ENCODE measurements around the gene CHEK2. TPM values are rescaled to one million over a fixed set of nuclear protein-coding genes. Genes with fewer than 3 reads are reported as not detected.

The CHEK2 gene
- total and polyA plus RNA-seq, 10 of the 15 experiments (the other 5 are each of a cell fraction or from before 2014, with no cell fraction given), result 15.7 to 59.7 (median 22.7) TPM

DNA sequence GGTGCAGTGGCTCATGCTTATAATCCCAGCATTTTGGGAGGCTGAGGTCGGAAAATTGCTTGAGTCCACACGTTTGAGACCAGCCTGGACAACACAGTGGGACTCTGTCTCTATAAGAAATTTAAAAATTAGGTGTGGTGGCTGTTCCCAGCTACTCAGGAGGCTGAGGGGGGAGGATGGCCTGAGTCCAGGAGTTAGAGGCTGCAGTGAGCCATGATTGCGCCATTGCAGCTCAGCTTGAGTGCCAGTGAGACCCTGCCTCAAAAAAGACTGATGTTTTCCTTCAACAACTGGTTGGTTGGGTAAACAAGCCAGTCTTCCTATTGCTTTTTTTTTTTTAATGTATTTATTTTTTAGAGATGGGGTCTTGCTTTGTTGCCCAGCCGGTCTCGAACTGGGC, 49.5 kb upstream of the CHEK2 start (continued):
- TF ChIP-seq, protein P1, sequence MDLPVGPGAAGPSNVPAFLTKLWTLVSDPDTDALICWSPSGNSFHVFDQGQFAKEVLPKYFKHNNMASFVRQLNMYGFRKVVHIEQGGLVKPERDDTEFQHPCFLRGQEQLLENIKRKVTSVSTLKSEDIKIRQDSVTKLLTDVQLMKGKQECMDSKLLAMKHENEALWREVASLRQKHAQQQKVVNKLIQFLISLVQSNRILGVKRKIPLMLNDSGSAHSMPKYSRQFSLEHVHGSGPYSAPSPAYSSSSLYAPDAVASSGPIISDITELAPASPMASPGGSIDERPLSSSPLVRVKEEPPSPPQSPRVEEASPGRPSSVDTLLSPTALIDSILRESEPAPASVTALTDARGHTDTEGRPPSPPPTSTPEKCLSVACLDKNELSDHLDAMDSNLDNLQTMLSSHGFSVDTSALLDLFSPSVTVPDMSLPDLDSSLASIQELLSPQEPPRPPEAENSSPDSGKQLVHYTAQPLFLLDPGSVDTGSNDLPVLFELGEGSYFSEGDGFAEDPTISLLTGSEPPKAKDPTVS (IDR thresholded peaks at IDR 0.05; ENCODE audit: low read depth, low read length), result no peak
- TF ChIP-seq POU2F2 (IDR thresholded peaks at IDR 0.05; ENCODE audit: borderline replicate concordance, low read depth, low read length) (no peak), ZBED1 (IDR thresholded peaks at IDR 0.05; ENCODE audit: borderline replicate concordance) (no peak), RUNX3 (IDR thresholded peaks at IDR 0.05; ENCODE audit: low read length) (no peak), CBFB (IDR thresholded peaks at IDR 0.05; ENCODE audit: low read depth) (no peak), TARDBP (IDR thresholded peaks at IDR 0.05; ENCODE audit: borderline replicate concordance) (no peak)

DNA sequence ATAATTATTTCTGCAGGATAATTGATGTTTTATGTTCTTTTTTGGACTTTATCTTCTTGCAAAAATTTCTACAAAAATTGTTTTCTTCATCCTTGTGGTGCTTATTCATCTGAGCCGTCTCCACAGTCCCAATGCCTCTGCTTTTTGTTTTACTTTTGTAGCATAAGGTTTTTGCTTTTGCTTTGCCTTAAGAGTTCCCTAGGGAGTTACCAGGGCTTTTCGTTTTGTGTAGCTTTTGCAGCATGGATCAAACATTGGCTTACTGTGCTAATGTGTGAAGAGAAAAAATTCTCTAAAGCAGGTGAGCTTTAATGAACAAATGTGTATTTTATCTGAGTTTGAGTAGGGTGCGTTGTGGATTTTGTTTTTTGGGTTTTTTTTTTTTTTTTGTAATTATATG, 47.0 kb upstream of the CHEK2 start:
- TF ChIP-seq, protein P2, sequence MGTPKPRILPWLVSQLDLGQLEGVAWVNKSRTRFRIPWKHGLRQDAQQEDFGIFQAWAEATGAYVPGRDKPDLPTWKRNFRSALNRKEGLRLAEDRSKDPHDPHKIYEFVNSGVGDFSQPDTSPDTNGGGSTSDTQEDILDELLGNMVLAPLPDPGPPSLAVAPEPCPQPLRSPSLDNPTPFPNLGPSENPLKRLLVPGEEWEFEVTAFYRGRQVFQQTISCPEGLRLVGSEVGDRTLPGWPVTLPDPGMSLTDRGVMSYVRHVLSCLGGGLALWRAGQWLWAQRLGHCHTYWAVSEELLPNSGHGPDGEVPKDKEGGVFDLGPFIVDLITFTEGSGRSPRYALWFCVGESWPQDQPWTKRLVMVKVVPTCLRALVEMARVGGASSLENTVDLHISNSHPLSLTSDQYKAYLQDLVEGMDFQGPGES (IDR thresholded peaks at IDR 0.05), result no peak
- TF ChIP-seq MEF2B (IDR thresholded peaks at IDR 0.05; ENCODE audit: partially characterized antibody, poor library complexity, severe bottlenecking), result peak; percentile 51
- Histone ChIP-seq H3K36me3 (ENCODE audit: control insufficient read depth in 2 of 2, insufficient read depth in 2 of 2, low read length in 1 of 2) (peaks cover 2 to 15% of the 10 kb centered on the region in 2 experiments; a peak in 3 of 4 replicates), H2AFZ (ENCODE audit: control insufficient read depth, low read depth, low read length) (no peak overlapping the region), H3K4me3 (no peak overlapping the region), H4K20me1 (ENCODE audit: control insufficient read depth, insufficient read depth) (no peaks in the 10 kb centered on the region), H3K9me3 (replicated peaks; ENCODE audit: control insufficient read depth, insufficient read depth, low read length) (no peaks in the 10 kb centered on the region), H3K9ac (ENCODE audit: control insufficient read depth, insufficient read depth, low read length) (no peak overlapping the region), H3K27ac (ENCODE audit: control insufficient read depth, insufficient read depth) (no peak overlapping the region), H3K4me2 (ENCODE audit: control insufficient read depth, insufficient read depth) (no peak overlapping the region), H3K4me1 (ENCODE audit: control insufficient read depth, insufficient read depth, low read length) (peaks cover 27% of the 10 kb centered on the region), H3K27me3 (replicated peaks in 1 of 2; ENCODE audit: control insufficient read depth in 2 of 2, insufficient read depth in 2 of 2, low read length in 1 of 2) (no peaks in the 10 kb centered on the region), H3K79me2 (ENCODE audit: control insufficient read depth, insufficient read depth, low read length) (no peaks in the 10 kb centered on the region)
- intact Hi-C loops (cut with micrococcal nuclease; ENCODE audit: unreplicated experiment), result no loop called here
- in situ Hi-C loops (cut with MboI), result no loop called here
- no peak for FAIRE-seq
- ChIA-PET RAD21 (ENCODE audit: unreplicated experiment) (interaction anchor here (0.6 to 7.6 kb wide), 10 partner anchors 9 to 431 kb away, joined by 3 to 69 read pairs (median 4); partner anchors contain the start of gene XBP1), SMC1A (ENCODE audit: uncharacterized antibody, unreplicated experiment) (interaction anchor here (0.7 to 10.7 kb wide), 11 partner anchors 8 to 254 kb away, joined by 3 to 95 read pairs (median 16); no protein-coding TSS in a partner anchor), CTCF (interaction anchor here (0.6 to 10.4 kb wide), 9 partner anchors 9 to 252 kb away, joined by 3 to 126 read pairs (median 6); partner anchors contain the start of gene CCDC117), POLR2A (interaction anchor here (0.5 to 5.3 kb wide), 4 partner anchors 12 to 251 kb away, joined by 3 to 31 read pairs (median 4); partner anchors contain the start of gene XBP1)
- no peak for ATAC-seq
- BruUV-seq (replicated peaks), result no TSS peak
- DNase-seq (ENCODE audit: low read depth, low spot score), result no peak
- WGBS (ENCODE audit: insufficient coverage, insufficient replicate concordance, low lambda C conversion rate, missing lambda C conversion rate), result 20% methylated on average over 3 of the region's 3 CpGs

Data from GM12878 (cell line).